ENCODE results near the gene LMOD2.

LMOD2 gene

DNA sequence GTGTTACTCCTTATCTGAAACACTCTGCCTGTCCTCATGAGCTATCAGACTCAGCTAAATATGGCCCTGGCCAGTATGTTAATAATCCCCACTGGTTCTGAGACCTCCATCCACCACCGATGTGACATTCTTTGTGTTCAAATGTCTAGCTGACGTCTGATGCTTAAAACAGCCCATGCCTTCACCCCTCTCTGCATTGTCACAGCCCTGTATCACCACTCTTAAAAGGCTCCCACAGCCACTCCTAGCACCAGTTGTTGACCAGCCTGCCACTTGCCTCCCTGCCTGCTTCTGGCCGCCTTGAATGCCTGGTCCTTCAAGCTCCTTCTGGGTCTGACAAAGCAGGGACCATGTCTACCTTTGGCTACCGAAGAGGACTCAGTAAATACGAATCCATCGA lies at the start of gene LMOD2:
TSS of gene LMOD2 (plus strand) at position 253 of the 400 bp plus-strand sequence. CDS start at position 351, 98 bp downstream.
- H3K4me3 ChIP-seq (ENCODE audit: low read depth in 1 of 2, low read length in 2 of 2) = no peak within 1 kb of the TSS
- no peaks in the 10 kb centered on the region for H3K4me1 ChIP-seq (ENCODE audit: control insufficient read depth in 1 of 2, insufficient read depth in 2 of 2, low read length in 2 of 2)
- H3K27ac ChIP-seq (ENCODE audit: low read depth, low read length) = no peak within 1 kb of the TSS
- H3K27me3 ChIP-seq (ENCODE audit: control insufficient read depth in 1 of 2, insufficient read depth in 2 of 2, low read length in 2 of 2) = no peaks in the 10 kb centered on the region
- H3K36me3 ChIP-seq (ENCODE audit: control insufficient read depth in 1 of 2, insufficient read depth in 2 of 2, low read length in 2 of 2) = no peaks in the 10 kb centered on the region
- H3K9me3 ChIP-seq (ENCODE audit: control insufficient read depth in 1 of 2, low read length in 2 of 2) = no peaks in the 10 kb centered on the region
- no peak within 1 kb of the TSS for H3K9ac ChIP-seq (ENCODE audit: low read depth in 1 of 2, low read length in 2 of 2)

GRCh38 chr7:123607423-123607975 lies 48.2 kb upstream of the LMOD2 start:
- no peaks in the 10 kb centered on the region for H3K9me3 ChIP-seq (ENCODE audit: control insufficient read depth in 1 of 2, low read length in 2 of 2)
- no peak overlapping the region for H3K9ac ChIP-seq (ENCODE audit: low read depth in 1 of 2, low read length in 2 of 2)
- no peaks in the 10 kb centered on the region for H3K27me3 ChIP-seq (ENCODE audit: control insufficient read depth in 1 of 2, insufficient read depth in 2 of 2, low read length in 2 of 2)
- H3K27ac ChIP-seq (ENCODE audit: low read depth, low read length) = no peak overlapping the region
- H3K4me3 ChIP-seq (ENCODE audit: low read depth in 1 of 2, low read length in 2 of 2) = no peak overlapping the region
- no peaks in the 10 kb centered on the region for H3K36me3 ChIP-seq (ENCODE audit: control insufficient read depth in 1 of 2, insufficient read depth in 2 of 2, low read length in 2 of 2)
- H3K4me1 ChIP-seq (ENCODE audit: control insufficient read depth in 1 of 2, insufficient read depth in 2 of 2, low read length in 2 of 2) = no peaks in the 10 kb centered on the region

- H3K9ac ChIP-seq (ENCODE audit: low read depth in 1 of 2, low read length in 2 of 2) = no peak overlapping the region
- no peaks in the 10 kb centered on the region for H3K9me3 ChIP-seq (ENCODE audit: control insufficient read depth in 1 of 2, low read length in 2 of 2)
- H3K27ac ChIP-seq (ENCODE audit: low read depth, low read length) = no peak overlapping the region
- H3K36me3 ChIP-seq (ENCODE audit: control insufficient read depth in 1 of 2, insufficient read depth in 2 of 2, low read length in 2 of 2) = no peaks in the 10 kb centered on the region
- H3K27me3 ChIP-seq (ENCODE audit: control insufficient read depth in 1 of 2, insufficient read depth in 2 of 2, low read length in 2 of 2) = no peaks in the 10 kb centered on the region
- no peak overlapping the region for H3K4me3 ChIP-seq (ENCODE audit: low read depth in 1 of 2, low read length in 2 of 2)
- H3K4me1 ChIP-seq (ENCODE audit: control insufficient read depth in 1 of 2, insufficient read depth in 2 of 2, low read length in 2 of 2) = no peaks in the 10 kb centered on the region
These were observed 46.4 kb upstream of the LMOD2 start for GRCh38 chr7:123608991-123609882.

DNA sequence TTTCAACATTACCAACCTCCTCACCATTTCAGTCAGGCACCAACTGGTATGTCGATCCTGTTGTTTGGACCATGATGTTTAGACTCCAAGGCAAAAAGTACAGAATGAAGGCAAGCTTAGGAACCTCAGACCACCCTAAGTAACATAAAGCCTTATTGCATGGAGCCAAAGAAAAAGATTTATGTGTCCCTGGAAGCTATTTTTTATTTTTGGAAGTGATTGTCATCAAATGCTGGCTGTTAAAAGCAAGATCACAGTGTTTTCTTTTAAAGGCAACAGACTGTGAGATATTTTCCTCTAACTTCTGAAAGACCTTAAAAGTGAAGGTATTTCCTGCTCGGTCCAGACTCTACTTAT lies 45.8 kb upstream of the LMOD2 start:
- Histone ChIP-seq H3K27me3 (ENCODE audit: control insufficient read depth in 1 of 2, insufficient read depth in 2 of 2, low read length in 2 of 2) (no peaks in the 10 kb centered on the region), H3K9ac (ENCODE audit: low read depth in 1 of 2, low read length in 2 of 2) (no peak overlapping the region), H3K4me1 (ENCODE audit: control insufficient read depth in 1 of 2, insufficient read depth in 2 of 2, low read length in 2 of 2) (no peaks in the 10 kb centered on the region), H3K4me3 (ENCODE audit: low read depth in 1 of 2, low read length in 2 of 2) (no peak overlapping the region), H3K9me3 (ENCODE audit: control insufficient read depth in 1 of 2, low read length in 2 of 2) (no peaks in the 10 kb centered on the region), H3K36me3 (ENCODE audit: control insufficient read depth in 1 of 2, insufficient read depth in 2 of 2, low read length in 2 of 2) (no peaks in the 10 kb centered on the region), H3K27ac (ENCODE audit: low read depth, low read length) (no peak overlapping the region)

DNA sequence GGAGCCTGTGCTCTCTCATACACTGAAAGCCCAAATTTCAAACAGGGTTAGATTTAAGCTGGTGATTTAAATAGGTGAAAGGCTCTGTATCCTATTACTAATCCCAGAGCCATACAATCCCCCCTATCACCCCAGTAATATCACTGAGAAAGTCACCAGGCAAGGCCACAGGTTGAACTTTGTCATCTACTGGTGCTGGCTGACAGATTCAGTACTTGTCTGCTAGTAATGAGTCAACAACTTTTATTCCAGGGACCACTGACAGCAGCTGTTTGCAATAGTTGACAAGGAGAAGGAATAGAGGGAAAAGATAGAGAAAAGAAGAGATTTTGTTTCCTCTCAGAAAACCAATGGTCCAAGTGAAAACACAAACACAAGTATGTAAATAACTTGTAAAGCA lies 43.6 kb upstream of the LMOD2 start:
- no peak overlapping the region for H3K27ac ChIP-seq (ENCODE audit: low read depth, low read length)
- no peak overlapping the region for H3K4me3 ChIP-seq (ENCODE audit: low read depth in 1 of 2, low read length in 2 of 2)
- H3K4me1 ChIP-seq (ENCODE audit: control insufficient read depth in 1 of 2, insufficient read depth in 2 of 2, low read length in 2 of 2) = no peaks in the 10 kb centered on the region
- no peaks in the 10 kb centered on the region for H3K9me3 ChIP-seq (ENCODE audit: control insufficient read depth in 1 of 2, low read length in 2 of 2)
- no peak overlapping the region for H3K9ac ChIP-seq (ENCODE audit: low read depth in 1 of 2, low read length in 2 of 2)
- H3K27me3 ChIP-seq (ENCODE audit: control insufficient read depth in 1 of 2, insufficient read depth in 2 of 2, low read length in 2 of 2) = no peaks in the 10 kb centered on the region
- H3K36me3 ChIP-seq (ENCODE audit: control insufficient read depth in 1 of 2, insufficient read depth in 2 of 2, low read length in 2 of 2) = no peaks in the 10 kb centered on the region

DNA sequence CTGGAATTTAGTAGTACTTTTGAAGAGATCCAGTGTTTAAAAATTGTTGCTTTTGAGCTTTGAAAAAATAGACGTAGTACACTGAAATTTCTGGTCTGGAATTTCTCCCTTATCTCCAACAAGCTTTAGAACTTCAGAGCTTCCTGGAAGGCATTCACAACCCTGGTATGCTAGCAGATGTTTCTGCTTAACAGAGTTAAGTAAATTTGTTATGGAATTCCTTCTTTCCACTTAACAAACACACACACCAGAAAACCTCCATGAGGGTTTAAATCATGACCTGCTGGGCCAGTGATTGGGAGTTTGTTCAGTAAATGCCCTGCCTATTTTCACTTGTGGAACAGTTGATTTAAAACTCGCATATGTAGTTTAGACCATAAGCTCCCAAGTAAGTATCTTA lies 40.3 kb upstream of the LMOD2 start:
- H3K4me3 ChIP-seq (ENCODE audit: low read depth in 1 of 2, low read length in 2 of 2) = no peak overlapping the region
- no peaks in the 10 kb centered on the region for H3K4me1 ChIP-seq (ENCODE audit: control insufficient read depth in 1 of 2, insufficient read depth in 2 of 2, low read length in 2 of 2)
- H3K36me3 ChIP-seq (ENCODE audit: control insufficient read depth in 1 of 2, insufficient read depth in 2 of 2, low read length in 2 of 2) = no peaks in the 10 kb centered on the region
- H3K9ac ChIP-seq (ENCODE audit: low read depth in 1 of 2, low read length in 2 of 2) = no peak overlapping the region
- H3K27me3 ChIP-seq (ENCODE audit: control insufficient read depth in 1 of 2, insufficient read depth in 2 of 2, low read length in 2 of 2) = no peaks in the 10 kb centered on the region
- no peaks in the 10 kb centered on the region for H3K9me3 ChIP-seq (ENCODE audit: control insufficient read depth in 1 of 2, low read length in 2 of 2)
- H3K27ac ChIP-seq (ENCODE audit: low read depth, low read length) = no peak overlapping the region

DNA sequence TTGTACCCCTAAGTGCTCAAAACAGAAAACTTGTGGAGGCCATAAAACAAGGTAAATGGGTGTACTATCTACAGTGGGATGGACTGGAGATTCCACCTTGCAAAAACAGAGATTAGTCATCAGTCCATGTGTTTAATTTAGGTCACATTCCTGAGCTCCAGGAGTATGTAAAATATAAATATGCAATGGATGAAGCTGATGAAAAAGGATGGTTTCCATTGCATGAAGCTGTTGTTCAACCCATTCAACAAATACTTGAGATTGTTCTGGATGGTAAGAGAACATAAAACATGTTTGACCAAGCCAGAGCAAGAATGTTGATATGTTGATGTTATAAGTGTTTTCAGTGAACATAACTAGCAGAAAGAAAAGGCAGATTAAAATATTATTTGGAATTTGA lies 39.4 kb upstream of the LMOD2 start:
- Histone ChIP-seq H3K4me1 (ENCODE audit: control insufficient read depth in 1 of 2, insufficient read depth in 2 of 2, low read length in 2 of 2) (no peaks in the 10 kb centered on the region), H3K27ac (ENCODE audit: low read depth, low read length) (no peak overlapping the region), H3K36me3 (ENCODE audit: control insufficient read depth in 1 of 2, insufficient read depth in 2 of 2, low read length in 2 of 2) (no peaks in the 10 kb centered on the region), H3K9ac (ENCODE audit: low read depth in 1 of 2, low read length in 2 of 2) (no peak overlapping the region), H3K9me3 (ENCODE audit: control insufficient read depth in 1 of 2, low read length in 2 of 2) (no peaks in the 10 kb centered on the region), H3K27me3 (ENCODE audit: control insufficient read depth in 1 of 2, insufficient read depth in 2 of 2, low read length in 2 of 2) (no peaks in the 10 kb centered on the region), H3K4me3 (ENCODE audit: low read depth in 1 of 2, low read length in 2 of 2) (no peak overlapping the region)

DNA sequence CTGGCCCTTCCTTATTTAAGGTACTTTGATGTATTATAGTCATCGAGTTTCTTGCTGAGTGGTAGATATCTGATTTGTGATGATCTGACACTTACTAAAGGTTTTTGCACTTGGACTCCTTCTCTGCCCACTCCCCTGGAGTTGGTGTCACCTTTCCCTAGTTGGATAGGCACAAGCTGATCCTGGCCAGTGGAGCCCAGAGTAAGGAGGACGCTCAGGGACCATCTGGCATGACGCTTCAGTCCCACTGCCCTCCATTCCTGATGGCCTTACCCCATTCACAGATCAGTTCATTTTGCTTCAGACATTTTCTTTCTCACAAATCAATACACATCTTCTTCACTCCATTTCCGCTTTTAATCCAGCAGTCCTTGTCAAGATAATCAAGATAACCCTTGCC lies 34.0 kb upstream of the LMOD2 start:
- Histone ChIP-seq H3K9me3 (ENCODE audit: control insufficient read depth in 1 of 2, low read length in 2 of 2) (no peaks in the 10 kb centered on the region), H3K27me3 (ENCODE audit: control insufficient read depth in 1 of 2, insufficient read depth in 2 of 2, low read length in 2 of 2) (no peaks in the 10 kb centered on the region), H3K36me3 (ENCODE audit: control insufficient read depth in 1 of 2, insufficient read depth in 2 of 2, low read length in 2 of 2) (no peaks in the 10 kb centered on the region), H3K9ac (ENCODE audit: low read depth in 1 of 2, low read length in 2 of 2) (no peak overlapping the region), H3K4me3 (ENCODE audit: low read depth in 1 of 2, low read length in 2 of 2) (no peak overlapping the region), H3K27ac (ENCODE audit: low read depth, low read length) (no peak overlapping the region), H3K4me1 (ENCODE audit: control insufficient read depth in 1 of 2, insufficient read depth in 2 of 2, low read length in 2 of 2) (no peaks in the 10 kb centered on the region)

- H3K27ac ChIP-seq (ENCODE audit: low read depth, low read length) = no peak overlapping the region
These were observed 32.8 kb upstream of the LMOD2 start for GRCh38 chr7:123622660-123623386.

DNA sequence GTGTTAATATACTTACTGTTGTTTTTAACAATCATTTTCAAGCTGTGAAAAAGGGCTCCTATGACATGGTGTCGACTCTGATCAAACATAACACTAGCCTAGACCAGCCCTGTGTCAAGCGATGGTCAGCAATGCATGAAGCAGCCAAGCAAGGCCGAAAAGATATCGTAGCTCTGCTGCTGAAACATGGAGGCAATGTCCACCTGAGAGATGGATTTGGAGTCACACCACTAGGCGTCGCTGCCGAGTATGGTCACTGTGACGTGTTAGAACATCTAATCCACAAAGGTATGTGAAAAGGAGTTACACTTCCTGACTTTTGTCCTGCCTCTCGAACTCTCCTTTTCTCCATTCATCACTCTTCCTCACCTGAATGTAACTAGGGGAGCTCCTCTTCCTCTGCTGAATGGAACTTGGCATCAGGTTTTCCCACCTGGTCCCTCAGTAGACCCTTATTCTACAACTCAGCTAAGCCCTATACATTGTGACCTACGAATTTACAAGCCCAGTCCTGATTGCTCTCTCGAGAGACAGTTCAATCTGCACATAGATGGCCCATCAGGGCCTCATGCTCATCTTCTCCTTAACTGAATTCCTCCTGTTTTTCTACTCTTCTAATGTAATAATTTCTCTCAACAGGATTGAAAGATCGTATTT lies 31.0 kb upstream of the LMOD2 start:
- Histone ChIP-seq H3K4me1 (ENCODE audit: control insufficient read depth in 1 of 2, insufficient read depth in 2 of 2, low read length in 2 of 2) (no peaks in the 10 kb centered on the region), H3K27me3 (ENCODE audit: control insufficient read depth in 1 of 2, insufficient read depth in 2 of 2, low read length in 2 of 2) (no peaks in the 10 kb centered on the region), H3K9me3 (ENCODE audit: control insufficient read depth in 1 of 2, low read length in 2 of 2) (no peaks in the 10 kb centered on the region), H3K36me3 (ENCODE audit: control insufficient read depth in 1 of 2, insufficient read depth in 2 of 2, low read length in 2 of 2) (no peaks in the 10 kb centered on the region), H3K4me3 (ENCODE audit: low read depth in 1 of 2, low read length in 2 of 2) (no peak overlapping the region), H3K9ac (ENCODE audit: low read depth in 1 of 2, low read length in 2 of 2) (no peak overlapping the region), H3K27ac (ENCODE audit: low read depth, low read length) (no peak overlapping the region)

More at GRCh38 chr7:123622660-123623386, 32.8 kb upstream of the LMOD2 start:
- Histone ChIP-seq H3K9ac (ENCODE audit: low read depth in 1 of 2, low read length in 2 of 2) (no peak overlapping the region), H3K27me3 (ENCODE audit: control insufficient read depth in 1 of 2, insufficient read depth in 2 of 2, low read length in 2 of 2) (no peaks in the 10 kb centered on the region), H3K4me1 (ENCODE audit: control insufficient read depth in 1 of 2, insufficient read depth in 2 of 2, low read length in 2 of 2) (no peaks in the 10 kb centered on the region), H3K9me3 (ENCODE audit: control insufficient read depth in 1 of 2, low read length in 2 of 2) (no peaks in the 10 kb centered on the region), H3K4me3 (ENCODE audit: low read depth in 1 of 2, low read length in 2 of 2) (no peak overlapping the region), H3K36me3 (ENCODE audit: control insufficient read depth in 1 of 2, insufficient read depth in 2 of 2, low read length in 2 of 2) (no peaks in the 10 kb centered on the region)

Measured in duodenal mucosa (tissue), 2 donors.